GM10248 (cell line): ENCODE data around the gene KCNH5.

ENCODE experiments used
- CTCF ChIA-PET: fragments of 300-600 bp; sonication (Branson Sonifier 250); formaldehyde crosslinking; extraction: SDS; loops from one replicate; lab custom pipeline; 2021; ENCODE audit warnings: antibody characterized with exemption; lab: Yijun Ruan, JAX
- POLR2A ChIA-PET: fragments of 350-650 bp; sonication (Branson Sonifier 250); formaldehyde crosslinking; extraction: SDS; loops from one replicate; lab custom pipeline; 2020; ENCODE audit warnings: antibody characterized with exemption; lab: Yijun Ruan, JAX
- DNase-seq: peaks from one replicate; pipeline ENCODE4 v3.0.0; 2012; ENCODE audit errors: extremely low spot score
- CTCF ChIP-seq: IDR thresholded peaks from 2 replicates; pipeline ENCODE4 v1.5.1; 2012; ENCODE audit warnings: mild to moderate bottlenecking, low read depth; ENCODE audit errors: extremely low read depth, missing control alignments, control extremely low read depth

Gene KCNH5

GRCh38 chr14:62914025-62914424, 131.2 kb downstream of the KCNH5 start:
- CTCF ChIA-PET, result no interaction called here
- no peak for DNase-seq
- no peak for TF ChIP-seq CTCF
- POLR2A ChIA-PET, result no interaction called here

GRCh38 chr14:62908506-62908905, 136.8 kb downstream of the KCNH5 start:
- DNase-seq, result no peak
- TF ChIP-seq CTCF, result no peak
- POLR2A ChIA-PET, result no interaction called here
- CTCF ChIA-PET, result no interaction called here

GRCh38 chr14:62905566-62905965, 139.7 kb downstream of the KCNH5 start:
- ChIA-PET CTCF (interaction anchor here (1.5 kb wide), 1 partner anchor 14 kb away, joined by 3 read pairs; no protein-coding TSS in a partner anchor), POLR2A (no interaction called here)
- no peak for TF ChIP-seq CTCF
- no peak for DNase-seq

- TF ChIP-seq CTCF, result no peak
- ChIA-PET POLR2A (no interaction called here), CTCF (no interaction called here)
- DNase-seq, result no peak
These were observed 147.5 kb downstream of the KCNH5 start for GRCh38 chr14:62897771-62898170.

GRCh38 chr14:62896932-62897456, 148.3 kb downstream of the KCNH5 start:
- CTCF ChIA-PET, result no interaction called here
- no peak for TF ChIP-seq CTCF
- POLR2A ChIA-PET, result no interaction called here
- no peak for DNase-seq

- CTCF ChIA-PET, result interaction anchor here (1.4 kb wide), 1 partner anchor 158 kb away, joined by 3 read pairs; no protein-coding TSS in a partner anchor
- POLR2A ChIA-PET, result no interaction called here
- DNase-seq, result no peak
- TF ChIP-seq CTCF, result no peak
These were observed 150.5 kb downstream of the KCNH5 start for GRCh38 chr14:62894736-62895135.
